ENCODE data around the gene ARHGAP24. TPM values are rescaled to one million over a fixed set of nuclear protein-coding genes. Genes with fewer than 3 reads are reported as not detected.

ARHGAP24 gene
- total and polyA plus RNA-seq, 2 of the 13 experiments (the other 11 are each of a cell fraction or from before 2014, with no cell fraction given): 0.07 to 0.55 TPM

- Histone ChIP-seq H3K9ac (ENCODE audit: insufficient read depth, low read depth, low read length) (no peak overlapping the region), H2AFZ (ENCODE audit: low read length) (no peak overlapping the region), H3K79me2 (ENCODE audit: insufficient read depth, low read length) (no peaks in the 10 kb centered on the region), H3K4me2 (ENCODE audit: low read depth, low read length) (no peak overlapping the region), H3K27ac (ENCODE audit: extremely low read length, insufficient read depth, low read length) (no peak overlapping the region), H3K9me3 (ENCODE audit: low read length) (no peaks in the 10 kb centered on the region), H3K4me1 (ENCODE audit: insufficient read depth, low read length) (peaks cover 11% of the 10 kb centered on the region; the same call in 1 of the 2 replicates), H3K4me3 (replicated peaks in 1 of 3; ENCODE audit: insufficient read depth in 1 of 3, low read depth in 2 of 3, low read length in 3 of 3) (no peak overlapping the region), H3K27me3 (ENCODE audit: control insufficient read depth in 1 of 2, insufficient read depth in 2 of 2, low read length in 2 of 2) (no peaks in the 10 kb centered on the region), H4K20me1 (ENCODE audit: insufficient read depth, low read length) (no peaks in the 10 kb centered on the region), H3K36me3 (replicated peaks in 1 of 2; ENCODE audit: control insufficient read depth in 1 of 2, insufficient read depth in 2 of 2, low read length in 2 of 2) (no peaks in the 10 kb centered on the region)
- ATAC-seq (no peak), DNase-seq (ENCODE audit: low spot score) (no peak), FAIRE-seq (no peak)
- intact Hi-C loops (cut with micrococcal nuclease; ENCODE audit: unreplicated experiment): no loop called here
- BruUV-seq (replicated peaks): no TSS peak
- in situ Hi-C loops (cut with HindIII; ENCODE audit: extremely low pct_ligation_motif_present, low pct_unique_long_range_greater_than_20kb): no loop called here
- WGBS (ENCODE audit: low lambda C conversion rate): 24% methylated on average over 1 of the region's 1 CpG
- POLR2A ChIA-PET: no interaction called here
- CTCF ChIA-PET (ENCODE audit: low intra/inter-chr PET ratio, low total read pairs): no interaction called here
- no peak for TF ChIP-seq CBX1 (IDR thresholded peaks at IDR 0.05; ENCODE audit: low read depth)
- no peak for TF ChIP-seq HMG20A (CRISPR knock-in tag; IDR thresholded peaks at IDR 0.05; ENCODE audit: borderline replicate concordance)
- TF ChIP-seq NKX3-1 (CRISPR knock-in tag; IDR thresholded peaks at IDR 0.05): no peak
- TF ChIP-seq ARHGAP35 (CRISPR knock-in tag; IDR thresholded peaks at IDR 0.05; ENCODE audit: borderline replicate concordance): no peak
- no peak for TF ChIP-seq ZNF501 (CRISPR knock-in tag; IDR thresholded peaks at IDR 0.05)
- no peak for TF ChIP-seq ZNF720 (CRISPR knock-in tag; IDR thresholded peaks at IDR 0.05)
- TF ChIP-seq, protein P1, sequence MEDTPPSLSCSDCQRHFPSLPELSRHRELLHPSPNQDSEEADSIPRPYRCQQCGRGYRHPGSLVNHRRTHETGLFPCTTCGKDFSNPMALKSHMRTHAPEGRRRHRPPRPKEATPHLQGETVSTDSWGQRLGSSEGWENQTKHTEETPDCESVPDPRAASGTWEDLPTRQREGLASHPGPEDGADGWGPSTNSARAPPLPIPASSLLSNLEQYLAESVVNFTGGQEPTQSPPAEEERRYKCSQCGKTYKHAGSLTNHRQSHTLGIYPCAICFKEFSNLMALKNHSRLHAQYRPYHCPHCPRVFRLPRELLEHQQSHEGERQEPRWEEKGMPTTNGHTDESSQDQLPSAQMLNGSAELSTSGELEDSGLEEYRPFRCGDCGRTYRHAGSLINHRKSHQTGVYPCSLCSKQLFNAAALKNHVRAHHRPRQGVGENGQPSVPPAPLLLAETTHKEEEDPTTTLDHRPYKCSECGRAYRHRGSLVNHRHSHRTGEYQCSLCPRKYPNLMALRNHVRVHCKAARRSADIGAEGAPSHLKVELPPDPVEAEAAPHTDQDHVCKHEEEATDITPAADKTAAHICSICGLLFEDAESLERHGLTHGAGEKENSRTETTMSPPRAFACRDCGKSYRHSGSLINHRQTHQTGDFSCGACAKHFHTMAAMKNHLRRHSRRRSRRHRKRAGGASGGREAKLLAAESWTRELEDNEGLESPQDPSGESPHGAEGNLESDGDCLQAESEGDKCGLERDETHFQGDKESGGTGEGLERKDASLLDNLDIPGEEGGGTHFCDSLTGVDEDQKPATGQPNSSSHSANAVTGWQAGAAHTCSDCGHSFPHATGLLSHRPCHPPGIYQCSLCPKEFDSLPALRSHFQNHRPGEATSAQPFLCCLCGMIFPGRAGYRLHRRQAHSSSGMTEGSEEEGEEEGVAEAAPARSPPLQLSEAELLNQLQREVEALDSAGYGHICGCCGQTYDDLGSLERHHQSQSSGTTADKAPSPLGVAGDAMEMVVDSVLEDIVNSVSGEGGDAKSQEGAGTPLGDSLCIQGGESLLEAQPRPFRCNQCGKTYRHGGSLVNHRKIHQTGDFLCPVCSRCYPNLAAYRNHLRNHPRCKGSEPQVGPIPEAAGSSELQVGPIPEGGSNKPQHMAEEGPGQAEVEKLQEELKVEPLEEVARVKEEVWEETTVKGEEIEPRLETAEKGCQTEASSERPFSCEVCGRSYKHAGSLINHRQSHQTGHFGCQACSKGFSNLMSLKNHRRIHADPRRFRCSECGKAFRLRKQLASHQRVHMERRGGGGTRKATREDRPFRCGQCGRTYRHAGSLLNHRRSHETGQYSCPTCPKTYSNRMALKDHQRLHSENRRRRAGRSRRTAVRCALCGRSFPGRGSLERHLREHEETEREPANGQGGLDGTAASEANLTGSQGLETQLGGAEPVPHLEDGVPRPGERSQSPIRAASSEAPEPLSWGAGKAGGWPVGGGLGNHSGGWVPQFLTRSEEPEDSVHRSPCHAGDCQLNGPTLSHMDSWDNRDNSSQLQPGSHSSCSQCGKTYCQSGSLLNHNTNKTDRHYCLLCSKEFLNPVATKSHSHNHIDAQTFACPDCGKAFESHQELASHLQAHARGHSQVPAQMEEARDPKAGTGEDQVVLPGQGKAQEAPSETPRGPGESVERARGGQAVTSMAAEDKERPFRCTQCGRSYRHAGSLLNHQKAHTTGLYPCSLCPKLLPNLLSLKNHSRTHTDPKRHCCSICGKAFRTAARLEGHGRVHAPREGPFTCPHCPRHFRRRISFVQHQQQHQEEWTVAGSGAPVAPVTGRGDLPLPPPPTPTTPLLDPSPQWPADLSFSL (CRISPR knock-in tag; IDR thresholded peaks at IDR 0.05): no peak
- no peak for TF ChIP-seq ZMAT3 (CRISPR knock-in tag; conservative IDR thresholded peaks at IDR 0.05)
- no peak for TF ChIP-seq SP4 (CRISPR knock-in tag; IDR thresholded peaks at IDR 0.05)
- TF ChIP-seq STAT6 (CRISPR knock-in tag; IDR thresholded peaks at IDR 0.05; ENCODE audit: borderline replicate concordance): no peak
- no peak for TF ChIP-seq ZNF335 (CRISPR knock-in tag; IDR thresholded peaks at IDR 0.05)
- TF ChIP-seq, protein P2, sequence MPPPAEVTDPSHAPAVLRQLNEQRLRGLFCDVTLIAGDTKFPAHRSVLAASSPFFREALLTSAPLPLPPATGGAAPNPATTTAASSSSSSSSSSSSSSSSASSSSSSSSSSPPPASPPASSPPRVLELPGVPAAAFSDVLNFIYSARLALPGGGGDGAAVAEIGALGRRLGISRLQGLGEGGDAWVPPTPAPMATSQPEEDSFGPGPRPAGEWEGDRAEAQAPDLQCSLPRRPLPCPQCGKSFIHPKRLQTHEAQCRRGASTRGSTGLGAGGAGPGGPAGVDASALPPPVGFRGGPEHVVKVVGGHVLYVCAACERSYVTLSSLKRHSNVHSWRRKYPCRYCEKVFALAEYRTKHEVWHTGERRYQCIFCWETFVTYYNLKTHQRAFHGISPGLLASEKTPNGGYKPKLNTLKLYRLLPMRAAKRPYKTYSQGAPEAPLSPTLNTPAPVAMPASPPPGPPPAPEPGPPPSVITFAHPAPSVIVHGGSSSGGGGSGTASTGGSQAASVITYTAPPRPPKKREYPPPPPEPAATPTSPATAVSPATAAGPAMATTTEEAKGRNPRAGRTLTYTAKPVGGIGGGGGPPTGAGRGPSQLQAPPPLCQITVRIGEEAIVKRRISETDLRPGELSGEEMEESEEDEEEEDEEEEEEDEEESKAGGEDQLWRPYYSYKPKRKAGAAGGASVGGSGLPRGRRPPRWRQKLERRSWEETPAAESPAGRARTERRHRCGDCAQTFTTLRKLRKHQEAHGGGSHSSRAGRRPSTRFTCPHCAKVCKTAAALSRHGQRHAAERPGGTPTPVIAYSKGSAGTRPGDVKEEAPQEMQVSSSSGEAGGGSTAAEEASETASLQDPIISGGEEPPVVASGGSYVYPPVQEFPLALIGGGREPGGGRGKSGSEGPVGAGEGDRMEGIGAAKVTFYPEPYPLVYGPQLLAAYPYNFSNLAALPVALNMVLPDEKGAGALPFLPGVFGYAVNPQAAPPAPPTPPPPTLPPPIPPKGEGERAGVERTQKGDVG (CRISPR knock-in tag; IDR thresholded peaks at IDR 0.05; ENCODE audit: borderline replicate concordance): no peak
- TF ChIP-seq TCF7L2 (IDR thresholded peaks at IDR 0.05; ENCODE audit: low read depth, low read length): no peak
Observed at GRCh38 chr4:85431881-85432485, 43.0 kb upstream of the ARHGAP24 start.

Data from HepG2 (cell line).